Suprapubic skin (tissue), 4 donors: ENCODE results near the gene CALML5. TPM values are rescaled to one million over a fixed set of nuclear protein-coding genes. Genes with fewer than 3 reads are reported as not detected.

Experiments used
- DNase-seq, 2 donors: peaks; one replicate each; pipeline ENCODE4 v3.0.0-alpha.2; 2019; ENCODE audit warnings: low spot score in 2 of 2
- H3K27ac ChIP-seq: fragments of 200-600 bp; sonication (generic); one replicate; pipeline ENCODE4 v1.5.1; 2019
- H3K27me3 ChIP-seq: fragments of 200-600 bp; sonication (generic); one replicate; pipeline ENCODE4 v1.5.1; 2019
- H3K36me3 ChIP-seq: fragments of 200-600 bp; sonication (generic); one replicate; pipeline ENCODE4 v1.5.1; 2019
- H3K4me1 ChIP-seq: fragments of 200-600 bp; sonication (generic); one replicate; pipeline ENCODE4 v1.5.1; 2019
- H3K4me3 ChIP-seq: fragments of 200-600 bp; sonication (generic); one replicate; pipeline ENCODE4 v1.5.1; 2019; ENCODE audit warnings: mild to moderate bottlenecking
- H3K9me3 ChIP-seq: fragments of 200-600 bp; sonication (generic); one replicate; pipeline ENCODE4 v1.5.1; 2019
- CTCF ChIP-seq, 2 donors: fragments of 200-600 bp in 1 of 2; fragments of 450-650 bp in 1 of 2; sonication (generic) in 1 of 2; IDR thresholded peaks; one replicate each; pipeline ENCODE4 v1.5.1; 2016 to 2019; ENCODE audit warnings: antibody characterized with exemption in 2 of 2, mild to moderate bottlenecking in 1 of 2, moderate library complexity in 1 of 2
- EP300 ChIP-seq: sonication (generic); formaldehyde crosslinking; IDR thresholded peaks from one replicate; pipeline ENCODE4 v1.6.1; 2017; ENCODE audit warnings: antibody characterized with exemption
- POLR2A ChIP-seq, 2 donors: fragments of 450-650 bp; IDR thresholded peaks; one replicate each; pipeline ENCODE4 v1.6.1; 2017; ENCODE audit warnings: antibody characterized with exemption in 2 of 2, mild to moderate bottlenecking in 2 of 2, moderate library complexity in 2 of 2
- POLR2AphosphoS5 ChIP-seq, 3 donors: sonication (generic); formaldehyde crosslinking; IDR thresholded peaks; one replicate each; pipeline ENCODE4 v1.6.1; 2017; ENCODE audit warnings: antibody characterized with exemption in 3 of 3
- WGBS: methylation state at CpG from one replicate; pipeline ENCODE4 v1.1.5; 2018; 5-methylcytosine and 5-hydroxymethylcytosine counted together
- total RNA-seq, 4 donors: library from RNA; depleted of rRNA; stranded (reverse); fragments of >200 nt; gene quantifications; one replicate each; pipeline ENCODE4 v1.1.0, GENCODE V29; 2016

Gene CALML5
- total RNA-seq, 4 donors from 2014 or later, result 429 to 3,135 (median 2,230) TPM

- H3K27me3 ChIP-seq, result no peaks in the 10 kb centered on the region
- H3K9me3 ChIP-seq, result no peaks in the 10 kb centered on the region
- WGBS, result 95% methylated on average over 1 of the region's 1 CpG
- H3K36me3 ChIP-seq, result no peaks in the 10 kb centered on the region
- no peak overlapping the region for H3K27ac ChIP-seq
- peaks cover 37% of the 10 kb centered on the region for H3K4me1 ChIP-seq
- DNase-seq, result no peak
- TF ChIP-seq CTCF (IDR thresholded peaks at IDR 0.05) (no peak), POLR2A (IDR thresholded peaks at IDR 0.05) (no peak), POLR2AphosphoS5 (IDR thresholded peaks at IDR 0.05) (no peak), EP300 (no peak)
- no peak overlapping the region for H3K4me3 ChIP-seq
Measured at GRCh38 chr10:5542100-5542499, 42.7 kb upstream of the CALML5 start.

DNA sequence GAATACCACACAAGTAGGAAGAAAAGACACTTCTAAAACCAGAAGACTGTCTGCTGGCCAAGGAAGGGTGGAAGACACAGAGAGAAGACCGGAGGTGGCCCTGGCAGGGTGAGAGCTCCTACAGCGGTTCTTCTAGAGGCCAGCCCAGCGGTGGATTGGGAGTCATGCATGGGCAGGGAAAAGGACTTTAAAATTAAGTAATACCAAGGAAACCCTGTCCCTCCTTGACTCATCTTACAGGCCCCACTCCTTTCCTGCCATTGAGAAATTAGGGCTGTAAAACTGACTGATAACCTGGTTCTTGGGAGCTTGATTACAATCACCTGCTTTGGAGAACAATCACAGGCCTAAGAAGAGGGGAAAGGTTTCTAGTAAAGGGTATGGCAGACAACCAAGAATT, 41.5 kb upstream of the CALML5 start:
- Histone ChIP-seq H3K27ac (no peak overlapping the region), H3K27me3 (no peaks in the 10 kb centered on the region), H3K9me3 (no peaks in the 10 kb centered on the region), H3K4me3 (no peak overlapping the region), H3K36me3 (no peaks in the 10 kb centered on the region), H3K4me1 (peaks cover 32% of the 10 kb centered on the region)
- 95% methylated on average over 3 of the region's 3 CpGs for WGBS
- TF ChIP-seq EP300 (no peak), POLR2AphosphoS5 (IDR thresholded peaks at IDR 0.05) (no peak), POLR2A (IDR thresholded peaks at IDR 0.05) (no peak), CTCF (IDR thresholded peaks at IDR 0.05) (no peak)
- peak; percentile 27 to 41 for DNase-seq

GRCh38 chr10:5540080-5540479, 40.7 kb upstream of the CALML5 start:
- Histone ChIP-seq H3K4me3 (no peak overlapping the region), H3K27me3 (no peaks in the 10 kb centered on the region), H3K36me3 (no peaks in the 10 kb centered on the region), H3K9me3 (no peaks in the 10 kb centered on the region), H3K4me1 (peaks cover 25% of the 10 kb centered on the region), H3K27ac (no peak overlapping the region)
- no peak for TF ChIP-seq POLR2A (IDR thresholded peaks at IDR 0.05)
- WGBS, result 97% methylated on average over 9 of the region's 9 CpGs
- peak; percentile 24 to 63 for DNase-seq

- Histone ChIP-seq H3K27ac (peak overlapping the region; percentile 44), H3K4me1 (peaks cover 32% of the 10 kb centered on the region)
- WGBS, result 85% methylated on average over 19 of the region's 19 CpGs
Measured at GRCh38 chr10:5538892-5539651, 39.7 kb upstream of the CALML5 start.

GRCh38 chr10:5538446-5538845, 39.1 kb upstream of the CALML5 start:
- 60% methylated on average over 9 of the region's 9 CpGs for WGBS
- Histone ChIP-seq H3K27ac (peak overlapping the region; percentile 44), H3K36me3 (no peaks in the 10 kb centered on the region)

More at GRCh38 chr10:5538892-5539651, 39.7 kb upstream of the CALML5 start:
- Histone ChIP-seq H3K9me3 (no peaks in the 10 kb centered on the region), H3K36me3 (no peaks in the 10 kb centered on the region), H3K27me3 (no peaks in the 10 kb centered on the region), H3K4me3 (no peak overlapping the region)
- TF ChIP-seq POLR2A (IDR thresholded peaks at IDR 0.05) (no peak), POLR2AphosphoS5 (IDR thresholded peaks at IDR 0.05) (no peak), CTCF (IDR thresholded peaks at IDR 0.05) (no peak), EP300 (no peak)
- peak; percentile 54 to 75 for DNase-seq

More at GRCh38 chr10:5538446-5538845, 39.1 kb upstream of the CALML5 start:
- TF ChIP-seq POLR2AphosphoS5 (IDR thresholded peaks at IDR 0.05), result no peak
- no peak for TF ChIP-seq CTCF (IDR thresholded peaks at IDR 0.05)
- TF ChIP-seq POLR2A (IDR thresholded peaks at IDR 0.05), result no peak
- TF ChIP-seq EP300, result no peak
- peak; percentile 50 to 61 for DNase-seq
- Histone ChIP-seq H3K9me3 (no peaks in the 10 kb centered on the region), H3K27me3 (no peaks in the 10 kb centered on the region), H3K4me1 (peaks cover 37% of the 10 kb centered on the region), H3K4me3 (no peak overlapping the region)
